Activated T-cell treated with anti-CD3 and anti-CD28 coated beads for 4 hours (primary cell): ENCODE data around the gene TMEM213.
"Not testable (repeated sequence)": the region's sequence is repeated elsewhere in the genome, so short reads cannot be mapped to it uniquely, and the experiment has no call there.

ENCODE experiments used
- DNase-seq: peaks from one replicate; pipeline ENCODE4 v3.0.0-alpha.2; 2020

Gene TMEM213

GRCh38 chr7:138798836-138799235 lies 1.0 kb downstream of the TMEM213 start:
- DNase-seq: no peak

DNA sequence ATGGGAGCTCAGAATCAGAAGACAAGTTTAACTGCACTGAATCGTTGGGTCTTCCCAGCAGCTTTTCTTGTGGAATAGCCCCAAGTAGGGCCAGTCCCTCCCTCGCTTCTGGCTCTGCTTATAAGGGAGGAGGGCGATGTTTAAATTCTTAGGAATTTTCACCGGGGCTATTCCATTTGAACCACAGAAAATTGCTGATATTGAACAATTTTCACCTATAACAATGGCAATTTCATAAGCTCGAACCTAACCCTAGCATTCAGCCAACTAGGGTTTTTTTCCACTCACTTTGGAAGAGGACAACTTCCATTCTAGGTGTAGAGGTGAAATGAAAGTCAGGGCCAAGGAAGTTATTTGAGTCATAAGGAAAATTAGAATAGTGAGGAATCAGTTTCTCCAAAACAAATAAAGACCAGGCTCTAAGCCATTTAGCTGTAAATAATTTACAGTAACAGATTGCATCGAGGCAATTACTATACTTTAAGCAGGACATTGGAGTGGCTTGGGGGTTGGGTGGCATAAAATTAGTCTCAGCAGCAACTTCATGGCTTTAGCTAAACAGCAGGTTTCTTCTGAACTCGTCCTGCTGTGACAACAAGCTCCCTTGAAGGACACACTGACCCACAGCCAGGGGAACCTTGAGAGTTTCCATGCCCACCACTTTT lies 1.7 kb downstream of the TMEM213 start:
- DNase-seq: no peak

GRCh38 chr7:138801256-138801655 lies 3.5 kb downstream of the TMEM213 start:
- no peak for DNase-seq

DNA sequence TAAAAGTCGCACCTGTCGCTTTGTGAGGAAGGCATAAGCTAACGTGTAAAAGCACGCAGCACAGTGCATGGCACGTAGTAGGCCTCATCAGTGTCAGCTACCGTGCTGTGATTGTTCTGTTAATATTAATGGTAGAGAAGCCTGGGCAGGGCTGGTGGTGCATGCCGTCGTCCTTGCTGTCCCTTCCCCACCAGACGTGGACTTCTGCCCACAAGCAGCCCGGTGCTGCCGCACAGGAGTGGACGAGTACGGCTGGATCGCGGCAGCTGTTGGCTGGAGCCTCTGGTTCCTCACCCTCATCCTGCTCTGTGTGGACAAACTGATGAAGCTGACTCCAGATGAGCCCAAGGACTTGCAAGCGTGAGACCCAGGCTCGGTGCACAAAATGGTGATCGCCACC lies 4.9 kb downstream of the TMEM213 start:
- no peak for DNase-seq

DNA sequence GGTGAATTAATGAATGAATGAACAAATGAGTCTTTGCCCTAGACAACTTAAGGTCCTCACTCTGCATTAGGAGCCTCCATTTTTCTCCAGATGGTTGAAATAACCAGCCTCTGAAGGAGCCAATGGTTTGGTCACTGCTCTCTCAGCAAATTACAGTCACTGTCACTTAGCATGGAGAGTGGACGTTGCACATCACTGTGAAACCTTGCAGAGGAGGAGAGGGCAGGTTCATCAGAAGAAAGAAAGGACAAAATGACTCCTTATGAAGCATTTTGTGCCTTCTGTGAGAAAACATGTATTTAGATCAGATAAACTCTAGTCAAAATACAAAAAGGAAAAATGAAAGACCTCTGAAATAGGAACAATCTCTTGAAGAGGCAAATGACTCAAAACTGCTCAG lies 6.8 kb downstream of the TMEM213 start:
- no peak for DNase-seq

- DNase-seq: no peak
Measured at GRCh38 chr7:138809346-138809745, 11.6 kb downstream of the TMEM213 start.

- not testable (repeated sequence) for DNase-seq
Measured at GRCh38 chr7:138811327-138811726, 13.5 kb downstream of the TMEM213 start.

- no peak for DNase-seq
Measured at GRCh38 chr7:138813945-138814344, 16.2 kb downstream of the TMEM213 start.

GRCh38 chr7:138814816-138815332 lies 17.1 kb downstream of the TMEM213 start:
- no peak for DNase-seq

GRCh38 chr7:138816650-138817049 lies 18.9 kb downstream of the TMEM213 start:
- DNase-seq: no peak

DNA sequence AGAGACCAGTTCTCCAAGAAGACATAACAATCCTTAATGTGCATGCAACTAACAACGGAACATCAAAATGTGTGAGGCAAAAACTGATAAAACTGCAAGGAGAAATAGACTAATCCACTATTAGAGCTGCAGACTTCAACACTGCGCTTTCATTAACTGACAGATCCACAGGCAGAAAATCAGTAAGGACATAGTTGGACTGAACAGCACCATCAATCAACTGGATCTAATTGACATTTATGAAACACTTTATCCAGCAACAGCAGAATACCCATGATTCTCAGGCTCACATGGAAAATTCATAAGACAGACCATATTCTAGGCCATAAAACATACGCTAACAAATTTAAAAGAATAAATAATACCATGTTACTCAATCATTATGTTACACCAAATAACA lies 21.8 kb downstream of the TMEM213 start:
- no peak for DNase-seq

GRCh38 chr7:138821912-138822311 lies 24.1 kb downstream of the TMEM213 start:
- DNase-seq: no peak

DNA sequence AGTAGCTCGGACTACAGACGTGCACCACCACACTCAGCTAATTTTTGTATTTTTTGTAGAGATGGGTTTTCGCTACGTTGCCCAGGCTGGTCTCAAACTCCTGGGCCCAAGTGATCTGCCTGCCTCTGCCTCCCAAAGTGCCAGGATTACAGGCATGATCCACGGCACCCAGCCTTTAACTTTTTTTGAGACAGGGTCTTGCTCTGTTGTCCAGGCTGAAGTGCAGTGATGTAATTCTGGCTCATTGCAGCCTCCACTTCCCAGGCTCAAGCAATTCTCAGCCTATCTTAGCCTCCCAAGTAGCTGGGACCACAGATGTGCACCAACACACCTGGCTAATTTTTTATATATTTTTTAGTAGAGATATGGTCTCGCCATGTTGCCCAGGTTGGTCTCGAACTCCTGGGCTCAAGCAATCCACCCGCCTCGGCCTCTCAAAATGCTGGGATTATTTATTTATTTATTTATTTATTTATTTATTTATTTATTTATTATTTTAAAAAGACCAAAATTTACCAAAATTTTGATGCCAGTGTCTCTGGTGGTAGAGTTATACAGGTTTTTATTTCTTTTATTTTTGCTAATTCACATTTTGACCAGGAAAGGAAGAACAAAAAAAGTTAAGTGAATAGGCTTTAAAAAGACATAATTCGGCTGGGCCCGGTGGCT lies 25.2 kb downstream of the TMEM213 start:
- DNase-seq: no peak

- DNase-seq: no peak
Measured at GRCh38 chr7:138825049-138825721, 27.4 kb downstream of the TMEM213 start.

DNA sequence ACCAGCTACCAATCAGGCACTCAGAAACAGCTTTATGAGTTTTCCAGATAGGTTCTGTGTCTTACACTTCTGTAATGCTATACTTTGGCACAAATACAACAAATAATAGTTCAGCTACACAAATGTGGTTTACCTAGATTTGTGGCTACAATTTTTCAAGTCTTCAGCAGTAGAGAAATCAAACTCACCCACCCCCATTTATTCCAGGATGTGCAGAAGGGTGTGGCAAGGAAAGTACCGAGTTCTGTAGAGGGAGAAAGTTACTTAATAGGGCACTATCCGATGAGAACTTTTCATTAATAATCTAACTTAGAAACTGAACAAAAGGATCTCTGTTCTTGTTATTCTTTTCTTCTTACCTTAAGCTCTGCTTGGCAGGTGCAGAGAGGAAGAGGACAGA lies 30.5 kb downstream of the TMEM213 start:
- DNase-seq: no peak

DNA sequence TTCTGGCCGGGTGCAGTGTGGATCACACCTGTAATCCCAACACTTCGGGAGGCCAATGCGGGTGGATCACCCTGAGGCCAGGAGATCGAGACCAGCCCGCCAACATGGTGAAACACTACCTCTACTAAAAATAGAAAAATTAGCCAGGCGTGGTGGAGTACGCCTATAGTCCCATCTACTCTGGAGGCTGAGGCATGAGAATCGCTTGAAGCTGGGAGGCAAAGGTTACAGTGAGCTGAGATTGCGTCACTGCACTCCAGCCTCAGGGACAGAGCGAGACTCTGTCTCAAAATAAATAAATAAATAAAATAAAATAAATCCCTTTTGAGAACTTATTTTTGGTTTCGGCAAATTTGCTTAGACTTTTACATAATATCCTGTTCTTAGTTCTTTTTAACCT lies 31.5 kb downstream of the TMEM213 start:
- no peak for DNase-seq

GRCh38 chr7:138832966-138833365 lies 35.2 kb downstream of the TMEM213 start:
- DNase-seq: no peak

GRCh38 chr7:138833596-138833995 lies 35.8 kb downstream of the TMEM213 start:
- DNase-seq: no peak

GRCh38 chr7:138834583-138834982 lies 36.8 kb downstream of the TMEM213 start:
- DNase-seq: no peak

- DNase-seq: no peak
Measured at GRCh38 chr7:138835087-138835486, 37.3 kb downstream of the TMEM213 start.

DNA sequence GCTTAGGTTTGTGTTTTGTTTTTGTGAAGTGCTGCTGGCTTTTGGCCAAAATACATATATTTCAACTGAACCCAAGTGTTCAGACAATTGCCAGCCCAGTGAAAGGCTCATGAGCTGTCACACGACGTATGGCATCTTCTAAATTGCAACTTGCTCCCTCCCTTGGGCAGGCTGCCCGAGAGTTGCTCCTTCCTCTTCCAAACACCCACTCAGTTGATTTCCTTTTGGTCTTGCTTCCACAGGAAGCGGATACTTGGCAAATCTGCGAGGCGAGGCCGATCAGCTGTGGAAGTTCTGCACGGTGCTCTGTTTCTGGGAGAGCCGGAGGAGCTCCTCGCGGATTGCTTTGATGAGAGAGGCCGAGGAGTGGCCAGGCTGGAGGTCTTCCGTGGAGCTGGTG lies 39.8 kb downstream of the TMEM213 start:
- no peak for DNase-seq

DNA sequence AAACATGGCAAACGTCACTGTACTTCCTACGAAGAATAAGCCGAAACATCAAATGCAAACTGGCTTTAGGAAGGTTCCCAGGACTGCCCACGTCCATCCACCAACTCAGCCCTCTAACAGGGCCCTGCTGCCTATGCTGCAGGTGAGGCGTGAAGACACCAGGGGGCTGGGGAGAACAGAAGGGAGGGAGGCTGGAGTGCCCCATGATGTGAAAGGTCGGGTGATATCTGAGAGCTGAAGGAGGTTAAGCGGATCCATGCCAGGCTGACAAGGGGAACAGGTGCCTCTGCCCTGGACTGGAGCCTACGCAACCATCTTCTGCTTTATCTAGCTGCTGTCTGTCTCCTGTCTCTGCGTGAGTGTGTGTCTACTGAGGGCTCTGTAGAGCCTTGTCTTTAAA lies 40.4 kb downstream of the TMEM213 start:
- DNase-seq: no peak

DNA sequence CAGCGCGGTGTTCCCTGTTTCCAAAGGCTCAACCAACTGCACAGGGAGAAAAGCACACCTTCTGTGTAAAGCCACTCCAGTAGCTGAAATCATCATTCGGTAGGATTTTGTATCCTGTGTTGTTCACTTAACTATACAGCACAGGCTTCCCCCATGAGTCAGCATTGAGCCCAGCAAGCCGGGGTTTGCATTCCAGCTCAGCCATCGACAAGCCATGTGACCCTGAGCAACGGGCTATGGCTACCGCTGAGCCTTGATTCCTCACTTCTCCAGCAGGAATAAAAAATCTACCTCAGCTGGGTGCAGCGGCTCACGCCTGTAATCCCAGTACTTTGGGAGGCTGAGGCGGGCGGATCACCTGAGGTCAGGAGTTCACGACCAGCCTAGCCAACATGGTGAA lies 44.3 kb downstream of the TMEM213 start:
- DNase-seq: no peak
